Fibroblast of villous mesenchyme (primary cell): ENCODE results near the gene KIF24. TPM values are rescaled to one million over a fixed set of nuclear protein-coding genes. Genes with fewer than 3 reads are reported as not detected.

Experiments used
- DNase-seq: peaks from one replicate; pipeline ENCODE4 v3.0.0-alpha.2; 2010; ENCODE audit warnings: low read depth
- H3K4me3 ChIP-seq: 2 replicates; pipeline ENCODE4 v1.5.1; 2011; ENCODE audit warnings: low read depth, mild to moderate bottlenecking, low read length
- CTCF ChIP-seq: IDR thresholded peaks from 2 replicates; pipeline ENCODE4 v1.5.1; 2012; ENCODE audit warnings: low read depth, mild to moderate bottlenecking, low read length; ENCODE audit not compliant: insufficient read depth
- total RNA-seq: library from RNA; depleted of rRNA; stranded (reverse); fragments of >200 nt; gene quantifications from 2 replicates; pipeline ENCODE4 v1.2.3, GENCODE V29; 2012

The KIF24 gene
- total RNA-seq, 1 donor = 3.5 TPM

- no peak for DNase-seq
- H3K4me3 ChIP-seq = no peak overlapping the region
- TF ChIP-seq CTCF = no peak
Measured at GRCh38 chr9:34374905-34375552, 46.0 kb upstream of the KIF24 start.

- no peak for TF ChIP-seq CTCF
- no peak overlapping the region for H3K4me3 ChIP-seq
- DNase-seq = no peak
Measured at GRCh38 chr9:34374339-34374738, 45.3 kb upstream of the KIF24 start.

GRCh38 chr9:34373749-34374148 is 44.7 kb upstream of the KIF24 start:
- no peak overlapping the region for H3K4me3 ChIP-seq
- no peak for TF ChIP-seq CTCF
- no peak for DNase-seq

GRCh38 chr9:34372467-34373011 is 43.5 kb upstream of the KIF24 start:
- TF ChIP-seq CTCF = no peak
- DNase-seq = no peak
- no peak overlapping the region for H3K4me3 ChIP-seq

- no peak for DNase-seq
- TF ChIP-seq CTCF = no peak
Measured at GRCh38 chr9:34371886-34372466, 42.9 kb upstream of the KIF24 start.

GRCh38 chr9:34370970-34371880 is 42.2 kb upstream of the KIF24 start:
- peak; percentile 16 for DNase-seq
- peak overlapping the region; percentile 55 for H3K4me3 ChIP-seq
- TF ChIP-seq CTCF = no peak

More at GRCh38 chr9:34371886-34372466, 42.9 kb upstream of the KIF24 start:
- no peak overlapping the region for H3K4me3 ChIP-seq
